Measurements from ENCODE around the gene PPP1R8. TPM values are rescaled to one million over a fixed set of nuclear protein-coding genes. Genes with fewer than 3 reads are reported as not detected.

The PPP1R8 gene
- total and polyA plus RNA-seq, 9 of the 15 experiments (the other 6 are each of a cell fraction or from before 2014, with no cell fraction given) = 16.2 to 107 (median 75.3) TPM

- no peak for TF ChIP-seq CBFB (CRISPR knock-in tag; IDR thresholded peaks at IDR 0.05)
- TF ChIP-seq TRIM28 (IDR thresholded peaks at IDR 0.05) = no peak
- TF ChIP-seq GABPB1 (CRISPR knock-in tag; IDR thresholded peaks at IDR 0.05) = peak; percentile 35; the same call in 1 of the 2 replicates
- TF ChIP-seq FOXJ2 (tag; IDR thresholded peaks at IDR 0.05) = 0 out of 2 replicates have a peak, but pooled peaks have one; percentile 11
- no peak for TF ChIP-seq ASH1L (IDR thresholded peaks at IDR 0.05; ENCODE audit: borderline replicate concordance, low read depth, partially characterized antibody)
- TF ChIP-seq ZNF316 (IDR thresholded peaks at IDR 0.05) = no peak
- no peak for TF ChIP-seq ZNF668 (CRISPR knock-in tag; IDR thresholded peaks at IDR 0.05)
- no peak for TF ChIP-seq ZNF121 (CRISPR knock-in tag; conservative IDR thresholded peaks at IDR 0.05)
- TF ChIP-seq ATF3 (IDR thresholded peaks at IDR 0.05) = no peak
- TF ChIP-seq ATF3 (CRISPR knock-in tag; conservative IDR thresholded peaks at IDR 0.05) = no peak
- no peak for TF ChIP-seq ZNF740 (CRISPR knock-in tag; IDR thresholded peaks at IDR 0.05)
- TF ChIP-seq ZNF740 (tag; IDR thresholded peaks at IDR 0.05) = 0 out of 4 replicates have a peak, but pooled peaks of 1 of the 2 experiments have one; percentile 16
- no peak for TF ChIP-seq RFX7 (CRISPR knock-in tag; IDR thresholded peaks at IDR 0.05)
- TF ChIP-seq FOSL1 (tag; conservative IDR thresholded peaks at IDR 0.05) = 0 out of 2 replicates have a peak, but pooled peaks have one; percentile 41
- TF ChIP-seq ZNF655 (CRISPR knock-in tag; IDR thresholded peaks at IDR 0.05) = no peak
- no peak for TF ChIP-seq AFF4 (CRISPR knock-in tag; IDR thresholded peaks at IDR 0.05)
- TF ChIP-seq PCBP1 (IDR thresholded peaks at IDR 0.05; ENCODE audit: low read depth, low read length, poor library complexity, severe bottlenecking) = no peak
- TF ChIP-seq SPI1 (IDR thresholded peaks at IDR 0.05; ENCODE audit: borderline replicate concordance, low read depth, low read length) = peak; percentile 56
- no peak for TF ChIP-seq SMAD2 (IDR thresholded peaks at IDR 0.05; ENCODE audit: low read depth, low read length)
- no peak for TF ChIP-seq CSDE1 (IDR thresholded peaks at IDR 0.05)
- TF ChIP-seq CBFA2T2 (conservative IDR thresholded peaks at IDR 0.05) = no peak
- no peak for TF ChIP-seq NONO (IDR thresholded peaks at IDR 0.05; ENCODE audit: low read depth in 2 of 2, low read length in 1 of 2)
- no peak for TF ChIP-seq IRF2 (CRISPR knock-in tag; IDR thresholded peaks at IDR 0.05)
- no peak for TF ChIP-seq POLR2AphosphoS5 (IDR thresholded peaks at IDR 0.05; ENCODE audit: control insufficient read depth, insufficient read depth, low read depth, low read length)
Observed at GRCh38 chr1:27863538-27863915, 32.9 kb downstream of the PPP1R8 start (continued).

All from K562 (cell line).